ENCODE results near the gene NLK. TPM values are rescaled to one million over a fixed set of nuclear protein-coding genes. Genes with fewer than 3 reads are reported as not detected.
"Not testable (repeated sequence)": the region's sequence is repeated elsewhere in the genome, so short reads cannot be mapped to it uniquely, and the experiment has no call there.

NLK gene
- polyA plus RNA-seq, 2 donors: 3.1 to 4.4 TPM

DNA sequence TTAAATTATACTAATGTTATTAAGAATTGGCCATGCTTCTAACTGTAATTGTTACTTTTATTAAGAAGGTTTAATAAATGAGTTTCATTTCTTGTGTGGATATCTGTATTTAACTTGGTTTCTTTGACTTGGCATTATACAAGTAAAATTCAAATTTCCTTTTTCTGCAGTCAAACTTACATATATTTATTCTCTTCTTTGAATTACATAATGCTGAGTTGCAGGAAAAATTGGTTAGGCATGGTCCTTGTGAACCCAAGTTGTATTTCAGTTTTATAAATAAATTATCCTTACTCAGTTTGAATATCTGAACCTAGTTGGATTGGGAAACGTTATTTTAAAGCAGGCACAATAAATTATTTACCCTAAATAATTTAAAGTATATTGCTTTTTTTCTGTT is 54.8 kb downstream of the NLK start:
- no peaks in the 10 kb centered on the region for H3K36me3 ChIP-seq (ENCODE audit: control insufficient read depth in 2 of 2, insufficient read depth in 2 of 2, low read length in 1 of 2)
- H3K4me1 ChIP-seq (ENCODE audit: control insufficient read depth in 2 of 2, insufficient read depth in 2 of 2, low read length in 1 of 2): no peaks in the 10 kb centered on the region
- no peak overlapping the region for H3K27ac ChIP-seq (ENCODE audit: low read depth in 2 of 2, low read length in 1 of 2)
- no peaks in the 10 kb centered on the region for H3K9me3 ChIP-seq (ENCODE audit: control insufficient read depth in 2 of 2, insufficient read depth in 1 of 2, low read depth in 1 of 2, low read length in 1 of 2)
- no peaks in the 10 kb centered on the region for H3K27me3 ChIP-seq (ENCODE audit: control insufficient read depth in 1 of 2, insufficient read depth in 2 of 2, low read length in 2 of 2)
- H3K4me3 ChIP-seq (ENCODE audit: low read depth in 1 of 2, low read length in 2 of 2): no peak overlapping the region
- 69 to 77% methylated on average over 1 of the region's 1 CpG for WGBS, 2 donors

DNA sequence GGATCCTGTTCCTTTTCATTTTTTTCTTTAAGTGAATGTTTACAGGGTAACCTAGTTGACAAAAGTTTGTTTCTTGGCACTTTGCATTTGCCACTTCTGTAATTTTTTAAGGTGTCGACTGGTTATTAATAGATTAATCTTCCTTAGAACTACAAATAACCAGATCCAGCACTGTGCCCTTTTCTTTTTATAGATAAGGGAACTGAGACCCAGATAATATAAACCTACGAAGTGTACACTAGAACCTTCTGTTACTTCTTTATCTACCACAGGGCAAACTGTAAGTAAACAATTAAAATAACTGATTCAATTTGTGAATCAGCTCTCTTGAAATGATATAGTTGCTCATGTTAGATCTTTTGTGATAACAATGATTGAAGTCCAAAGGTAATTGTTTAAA is 55.4 kb downstream of the NLK start:
- Histone ChIP-seq H3K4me3 (ENCODE audit: low read depth in 1 of 2, low read length in 2 of 2) (no peak overlapping the region), H3K4me1 (ENCODE audit: control insufficient read depth in 2 of 2, insufficient read depth in 2 of 2, low read length in 1 of 2) (no peaks in the 10 kb centered on the region), H3K27ac (ENCODE audit: low read depth in 2 of 2, low read length in 1 of 2) (no peak overlapping the region), H3K27me3 (ENCODE audit: control insufficient read depth in 1 of 2, insufficient read depth in 2 of 2, low read length in 2 of 2) (no peaks in the 10 kb centered on the region), H3K9me3 (ENCODE audit: control insufficient read depth in 2 of 2, insufficient read depth in 1 of 2, low read depth in 1 of 2, low read length in 1 of 2) (no peaks in the 10 kb centered on the region), H3K36me3 (ENCODE audit: control insufficient read depth in 2 of 2, insufficient read depth in 2 of 2, low read length in 1 of 2) (no peaks in the 10 kb centered on the region)
- 55 to 75% methylated on average over 2 of the region's 2 CpGs for whole genome bisulfite sequencing, 2 donors

DNA sequence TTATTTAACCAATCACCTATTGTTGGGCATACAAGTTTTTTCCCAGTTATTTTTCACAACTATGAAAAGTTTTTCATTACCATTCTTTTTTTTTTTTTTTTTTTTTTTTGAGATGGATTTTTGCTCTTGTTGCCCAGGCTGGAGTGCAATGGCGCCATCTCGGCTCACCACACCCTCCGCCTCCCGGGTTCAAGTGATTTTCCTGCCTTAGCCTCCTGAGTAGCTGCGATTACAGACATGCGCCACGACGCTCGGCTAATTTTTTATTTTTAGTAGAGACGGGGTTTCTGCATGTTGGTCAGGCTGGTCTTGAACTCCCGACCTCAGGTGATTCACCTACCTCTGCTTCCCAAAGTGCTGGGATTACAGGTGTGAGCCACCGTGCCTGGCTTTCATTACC is 56.1 kb downstream of the NLK start:
- 98 to 99% methylated on average over 12 of the region's 12 CpGs for WGBS, 2 donors
- not testable (repeated sequence) for H3K27ac ChIP-seq (ENCODE audit: low read depth in 2 of 2, low read length in 1 of 2); H3K4me3 ChIP-seq (ENCODE audit: low read depth in 1 of 2, low read length in 2 of 2); H3K27me3 ChIP-seq (ENCODE audit: control insufficient read depth in 1 of 2, insufficient read depth in 2 of 2, low read length in 2 of 2); H3K4me1 ChIP-seq (ENCODE audit: control insufficient read depth in 2 of 2, insufficient read depth in 2 of 2, low read length in 1 of 2); H3K36me3 ChIP-seq (ENCODE audit: control insufficient read depth in 2 of 2, insufficient read depth in 2 of 2, low read length in 1 of 2); H3K9me3 ChIP-seq (ENCODE audit: control insufficient read depth in 2 of 2, insufficient read depth in 1 of 2, low read depth in 1 of 2, low read length in 1 of 2)

GRCh38 chr17:28100251-28100650 is 57.8 kb downstream of the NLK start:
- H3K9me3 ChIP-seq (ENCODE audit: control insufficient read depth in 2 of 2, insufficient read depth in 1 of 2, low read depth in 1 of 2, low read length in 1 of 2): no peaks in the 10 kb centered on the region
- no peak overlapping the region for H3K4me3 ChIP-seq (ENCODE audit: low read depth in 1 of 2, low read length in 2 of 2)
- H3K4me1 ChIP-seq (ENCODE audit: control insufficient read depth in 2 of 2, insufficient read depth in 2 of 2, low read length in 1 of 2): no peaks in the 10 kb centered on the region
- no peaks in the 10 kb centered on the region for H3K27me3 ChIP-seq (ENCODE audit: control insufficient read depth in 1 of 2, insufficient read depth in 2 of 2, low read length in 2 of 2)
- H3K27ac ChIP-seq (ENCODE audit: low read depth in 2 of 2, low read length in 1 of 2): no peak overlapping the region
- no peaks in the 10 kb centered on the region for H3K36me3 ChIP-seq (ENCODE audit: control insufficient read depth in 2 of 2, insufficient read depth in 2 of 2, low read length in 1 of 2)
- WGBS, 2 donors: 91 to 96% methylated on average over 1 of the region's 1 CpG

GRCh38 chr17:28100936-28101335 is 58.5 kb downstream of the NLK start:
- no peaks in the 10 kb centered on the region for H3K36me3 ChIP-seq (ENCODE audit: control insufficient read depth in 2 of 2, insufficient read depth in 2 of 2, low read length in 1 of 2)
- no peaks in the 10 kb centered on the region for H3K9me3 ChIP-seq (ENCODE audit: control insufficient read depth in 2 of 2, insufficient read depth in 1 of 2, low read depth in 1 of 2, low read length in 1 of 2)
- H3K4me1 ChIP-seq (ENCODE audit: control insufficient read depth in 2 of 2, insufficient read depth in 2 of 2, low read length in 1 of 2): no peaks in the 10 kb centered on the region
- 36 to 41% methylated on average over 1 of the region's 1 CpG for WGBS, 2 donors
- no peak overlapping the region for H3K4me3 ChIP-seq (ENCODE audit: low read depth in 1 of 2, low read length in 2 of 2)
- H3K27ac ChIP-seq (ENCODE audit: low read depth in 2 of 2, low read length in 1 of 2): no peak overlapping the region
- no peaks in the 10 kb centered on the region for H3K27me3 ChIP-seq (ENCODE audit: control insufficient read depth in 1 of 2, insufficient read depth in 2 of 2, low read length in 2 of 2)

DNA sequence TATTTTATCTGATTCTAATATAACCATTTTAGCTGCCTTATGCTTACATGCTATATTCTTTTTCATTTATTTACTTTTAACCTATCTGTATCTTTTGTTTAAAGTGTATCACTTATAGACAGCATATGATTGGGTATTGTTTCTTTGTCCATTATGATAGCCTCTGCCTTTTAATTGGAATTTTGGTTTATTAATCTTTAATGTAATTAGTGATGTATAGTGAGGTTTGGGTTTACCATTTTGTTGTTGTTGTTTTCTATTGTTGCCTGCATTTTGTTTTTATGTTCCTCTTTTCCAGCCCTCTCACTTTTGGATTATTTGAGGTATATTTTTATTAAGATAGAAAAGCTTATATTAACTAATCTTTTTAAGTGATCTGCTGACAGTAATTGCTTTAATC is 59.4 kb downstream of the NLK start:
- H3K4me1 ChIP-seq (ENCODE audit: control insufficient read depth in 2 of 2, insufficient read depth in 2 of 2, low read length in 1 of 2): no peaks in the 10 kb centered on the region
- H3K27me3 ChIP-seq (ENCODE audit: control insufficient read depth in 1 of 2, insufficient read depth in 2 of 2, low read length in 2 of 2): no peaks in the 10 kb centered on the region
- H3K4me3 ChIP-seq (ENCODE audit: low read depth in 1 of 2, low read length in 2 of 2): no peak overlapping the region
- no peaks in the 10 kb centered on the region for H3K9me3 ChIP-seq (ENCODE audit: control insufficient read depth in 2 of 2, insufficient read depth in 1 of 2, low read depth in 1 of 2, low read length in 1 of 2)
- H3K27ac ChIP-seq (ENCODE audit: low read depth in 2 of 2, low read length in 1 of 2): no peak overlapping the region
- no peaks in the 10 kb centered on the region for H3K36me3 ChIP-seq (ENCODE audit: control insufficient read depth in 2 of 2, insufficient read depth in 2 of 2, low read length in 1 of 2)

DNA sequence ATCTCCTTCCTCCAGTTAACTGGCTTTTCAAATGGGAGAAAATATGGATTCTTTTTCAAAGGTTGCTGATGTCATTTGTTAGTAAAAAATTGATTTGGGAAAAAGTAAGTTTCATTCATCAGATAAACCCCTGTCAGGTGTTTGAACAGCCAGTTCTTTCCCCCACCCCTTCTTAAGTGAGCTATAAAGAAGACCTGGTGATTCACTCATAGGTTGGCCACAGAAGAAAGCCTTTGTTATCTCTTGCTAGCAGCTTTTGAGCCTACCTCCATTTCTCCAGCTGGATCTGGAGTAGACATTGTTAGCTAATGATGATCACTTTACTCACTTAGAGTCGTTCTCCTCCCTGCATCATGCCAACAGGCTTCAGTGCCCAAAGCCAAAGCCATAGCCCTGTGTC is 63.0 kb downstream of the NLK start:
- H3K27ac ChIP-seq (ENCODE audit: low read depth in 2 of 2, low read length in 1 of 2): no peak overlapping the region
- WGBS, 2 donors: 48 to 77% methylated on average over 1 of the region's 1 CpG
- H3K4me3 ChIP-seq (ENCODE audit: low read depth in 1 of 2, low read length in 2 of 2): no peak overlapping the region

DNA sequence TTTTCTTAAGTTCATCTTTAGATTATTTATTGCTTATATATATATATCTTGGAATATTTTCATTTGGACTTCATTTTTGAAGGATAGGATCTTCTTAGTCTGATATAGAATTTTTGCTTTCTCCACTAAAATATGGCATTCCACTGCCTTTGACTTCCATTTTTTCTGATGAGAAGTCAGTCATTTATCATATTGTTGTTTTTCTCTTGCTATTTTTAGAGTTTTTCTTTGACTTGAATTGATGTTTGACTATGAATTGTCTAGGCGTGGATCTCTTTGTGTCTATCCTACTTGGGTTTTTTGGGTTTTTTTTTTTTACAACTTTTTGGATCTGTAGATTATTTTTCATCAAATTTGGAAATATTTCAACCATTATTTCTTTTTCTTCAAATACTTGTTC is 67.7 kb downstream of the NLK start:
- no peak overlapping the region for H3K4me3 ChIP-seq (ENCODE audit: low read depth in 1 of 2, low read length in 2 of 2)
- H3K27ac ChIP-seq (ENCODE audit: low read depth in 2 of 2, low read length in 1 of 2): no peak overlapping the region
- H3K9me3 ChIP-seq (ENCODE audit: control insufficient read depth in 2 of 2, insufficient read depth in 1 of 2, low read depth in 1 of 2, low read length in 1 of 2): no peaks in the 10 kb centered on the region
- WGBS, 2 donors: 85 to 93% methylated on average over 1 of the region's 1 CpG
- H3K36me3 ChIP-seq (ENCODE audit: control insufficient read depth in 2 of 2, insufficient read depth in 2 of 2, low read length in 1 of 2): no peaks in the 10 kb centered on the region
- H3K27me3 ChIP-seq (ENCODE audit: control insufficient read depth in 1 of 2, insufficient read depth in 2 of 2, low read length in 2 of 2): no peaks in the 10 kb centered on the region
- H3K4me1 ChIP-seq (ENCODE audit: control insufficient read depth in 2 of 2, insufficient read depth in 2 of 2, low read length in 1 of 2): no peaks in the 10 kb centered on the region

More for the DNA sequence above, 63.0 kb downstream of the NLK start:
- H3K27me3 ChIP-seq (ENCODE audit: control insufficient read depth in 1 of 2, insufficient read depth in 2 of 2, low read length in 2 of 2): no peaks in the 10 kb centered on the region
- H3K4me1 ChIP-seq (ENCODE audit: control insufficient read depth in 2 of 2, insufficient read depth in 2 of 2, low read length in 1 of 2): no peaks in the 10 kb centered on the region
- no peaks in the 10 kb centered on the region for H3K36me3 ChIP-seq (ENCODE audit: control insufficient read depth in 2 of 2, insufficient read depth in 2 of 2, low read length in 1 of 2)
- no peaks in the 10 kb centered on the region for H3K9me3 ChIP-seq (ENCODE audit: control insufficient read depth in 2 of 2, insufficient read depth in 1 of 2, low read depth in 1 of 2, low read length in 1 of 2)

DNA sequence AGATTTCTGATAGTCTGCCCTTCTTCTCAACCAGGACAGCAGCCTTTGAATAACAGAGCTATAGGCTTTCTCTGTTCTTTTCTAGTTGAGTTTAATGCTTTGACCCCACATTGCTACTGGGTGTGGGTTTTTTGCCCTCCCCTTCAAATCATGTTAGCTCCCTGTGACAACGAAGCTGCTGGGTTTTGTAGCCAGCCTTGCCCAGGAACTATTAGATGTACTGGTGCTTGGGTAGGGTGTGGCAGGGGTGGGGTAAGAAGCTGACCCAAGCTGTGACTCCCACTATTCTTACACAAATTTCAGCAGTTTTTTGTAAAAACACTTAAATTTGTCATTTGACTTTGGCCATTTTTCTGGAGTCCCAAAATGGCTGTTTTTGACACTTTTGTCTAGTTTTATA is 69.7 kb downstream of the NLK start:
- Histone ChIP-seq H3K27me3 (ENCODE audit: control insufficient read depth in 1 of 2, insufficient read depth in 2 of 2, low read length in 2 of 2) (no peaks in the 10 kb centered on the region), H3K36me3 (ENCODE audit: control insufficient read depth in 2 of 2, insufficient read depth in 2 of 2, low read length in 1 of 2) (no peaks in the 10 kb centered on the region), H3K9me3 (ENCODE audit: control insufficient read depth in 2 of 2, insufficient read depth in 1 of 2, low read depth in 1 of 2, low read length in 1 of 2) (no peaks in the 10 kb centered on the region), H3K4me1 (ENCODE audit: control insufficient read depth in 2 of 2, insufficient read depth in 2 of 2, low read length in 1 of 2) (no peaks in the 10 kb centered on the region), H3K27ac (ENCODE audit: low read depth in 2 of 2, low read length in 1 of 2) (no peak overlapping the region), H3K4me3 (ENCODE audit: low read depth in 1 of 2, low read length in 2 of 2) (no peak overlapping the region)
- WGBS, 2 donors: 45 to 52% methylated on average over 1 of the region's 1 CpG

DNA sequence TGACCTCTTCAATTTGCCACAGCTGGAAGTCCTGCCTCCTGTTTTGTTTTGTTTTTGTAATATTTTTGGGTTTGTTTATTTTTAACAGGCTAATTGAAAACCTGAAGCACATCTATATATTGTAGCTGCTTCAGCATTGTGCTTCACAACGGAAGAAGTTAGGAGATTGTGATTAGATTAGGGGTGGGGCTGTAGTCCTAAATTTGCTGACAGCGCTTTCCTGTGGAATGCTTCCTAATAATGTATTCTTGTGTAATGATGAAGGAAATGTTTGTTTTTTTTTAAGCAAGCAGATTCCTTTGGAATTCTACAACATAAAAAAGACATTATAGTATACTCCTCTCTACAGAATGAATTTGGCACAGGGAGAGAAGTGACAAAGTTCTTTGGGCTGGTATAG is 70.1 kb downstream of the NLK start:
- no peaks in the 10 kb centered on the region for H3K36me3 ChIP-seq (ENCODE audit: control insufficient read depth in 2 of 2, insufficient read depth in 2 of 2, low read length in 1 of 2)
- H3K27ac ChIP-seq (ENCODE audit: low read depth in 2 of 2, low read length in 1 of 2): no peak overlapping the region
- WGBS, 2 donors: 50 to 60% methylated on average over 2 of the region's 2 CpGs
- no peaks in the 10 kb centered on the region for H3K9me3 ChIP-seq (ENCODE audit: control insufficient read depth in 2 of 2, insufficient read depth in 1 of 2, low read depth in 1 of 2, low read length in 1 of 2)
- no peaks in the 10 kb centered on the region for H3K4me1 ChIP-seq (ENCODE audit: control insufficient read depth in 2 of 2, insufficient read depth in 2 of 2, low read length in 1 of 2)
- no peaks in the 10 kb centered on the region for H3K27me3 ChIP-seq (ENCODE audit: control insufficient read depth in 1 of 2, insufficient read depth in 2 of 2, low read length in 2 of 2)
- H3K4me3 ChIP-seq (ENCODE audit: low read depth in 1 of 2, low read length in 2 of 2): no peak overlapping the region
